Cardiac ventricle fibroblast (primary cell): ENCODE results near the gene WSB2. TPM values are rescaled to one million over a fixed set of nuclear protein-coding genes. Genes with fewer than 3 reads are reported as not detected.

Experiments
- total RNA-seq: library from RNA; depleted of rRNA; stranded (reverse); fragments of >200 nt; gene quantifications from 2 replicates; pipeline ENCODE4 v1.2.3, GENCODE V29; 2015

The WSB2 gene
- 32.3 and 34.6 TPM in 2 replicates for total RNA-seq

GRCh38 chr12:118061011-118061872 lies at the start of gene WSB2:
Gene WSB2 (minus strand): TSS chr12:118061179. CDS start chr12:118061048, 131 bp downstream.

DNA sequence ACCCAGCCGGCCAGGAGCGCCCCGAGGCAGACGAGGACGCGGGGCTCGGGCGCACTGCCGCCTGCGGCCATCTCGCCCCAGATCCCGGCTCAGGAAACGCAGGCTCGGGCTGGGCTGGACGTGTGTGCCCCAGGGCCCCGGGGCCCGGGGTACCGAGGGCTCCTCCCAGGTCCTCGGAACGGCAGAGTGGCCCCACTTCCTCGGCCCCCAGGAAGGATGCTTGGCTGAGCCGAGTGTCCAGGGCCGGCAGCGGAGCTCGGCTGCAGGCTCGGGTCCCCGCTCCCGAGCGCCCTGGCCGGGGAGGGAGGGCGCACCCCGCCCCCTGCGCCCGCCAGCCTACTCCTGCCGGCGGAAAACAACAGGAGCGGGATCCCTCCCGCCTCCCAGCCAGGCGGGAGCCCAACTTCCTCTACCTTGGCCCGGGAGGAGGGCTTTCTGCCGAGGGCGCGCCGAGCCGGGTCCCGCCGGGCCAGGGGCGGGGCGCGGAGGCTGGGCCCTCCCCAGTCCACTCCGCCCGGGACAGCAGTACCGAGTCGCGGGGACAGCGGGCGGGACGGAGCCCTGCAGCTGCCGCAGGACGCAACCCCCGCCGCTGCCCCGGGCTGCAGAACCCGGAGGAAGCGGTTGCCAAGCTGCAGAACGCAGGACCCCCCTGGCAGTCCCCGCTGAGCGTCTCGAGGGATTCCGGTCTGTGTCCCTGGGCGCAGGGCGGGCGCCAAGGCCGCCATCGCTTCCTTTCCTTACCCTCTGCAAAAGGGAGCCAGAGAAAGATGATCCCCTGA lies 42.8 kb upstream of the WSB2 start, which contains the start of gene VSIG10:
TSS of gene VSIG10 (minus strand) at position 411 of the 782 bp plus-strand sequence. CDS start at position 71, 340 bp downstream.

DNA sequence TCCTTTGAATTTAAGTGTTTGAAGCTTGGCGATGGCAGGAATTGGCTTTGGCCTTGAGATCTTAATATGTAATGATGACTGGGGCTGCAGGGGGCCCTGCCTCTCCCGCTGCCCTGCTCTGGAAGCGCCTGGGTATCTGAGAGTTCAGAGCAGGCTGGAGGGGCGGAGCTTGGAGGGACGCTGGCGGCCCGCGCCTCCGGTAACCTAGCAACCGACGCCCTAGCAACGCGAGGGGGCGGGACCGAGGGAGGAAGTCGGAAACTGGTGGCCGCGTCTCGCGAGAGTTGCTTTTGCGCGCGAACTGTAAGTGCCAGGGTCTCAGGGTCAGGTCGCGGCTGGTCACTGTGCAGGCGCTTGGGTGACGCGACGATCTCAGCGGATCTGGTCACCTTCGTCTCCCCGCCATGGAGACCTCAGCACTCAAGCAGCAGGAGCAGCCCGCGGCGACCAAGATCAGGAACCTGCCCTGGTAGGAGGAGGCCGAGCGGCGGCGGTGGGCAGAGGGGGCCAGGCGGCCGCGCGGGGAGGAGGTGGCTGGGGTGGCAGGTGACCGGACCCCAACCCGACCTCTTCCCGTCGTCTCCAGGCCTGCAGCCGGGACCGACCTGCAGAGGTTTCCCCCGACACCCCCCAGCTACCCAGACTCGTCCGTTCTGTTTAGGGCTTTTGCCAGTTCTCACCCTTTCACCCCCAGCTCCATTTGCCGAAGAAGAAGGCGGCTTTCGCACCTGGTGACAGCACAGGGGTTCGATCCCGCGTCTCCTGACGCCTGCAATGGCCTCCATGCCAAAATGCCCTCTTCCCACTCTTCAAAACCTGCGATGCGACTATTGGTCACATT lies 44.3 kb downstream of the WSB2 start, which contains the start of gene RFC5:
TSS of gene RFC5 (plus strand) at position 280 of the 841 bp plus-strand sequence. CDS start at position 405, 125 bp downstream.

Other genes with a start within 250 kb of the WSB2 start
- gene KSR2, start 92.2 kb downstream of the WSB2 start, total RNA-seq: not detected in 2 replicates
- 2.9 and 6.3 TPM in 2 replicates for gene RFC5, start 44.5 kb downstream of the WSB2 start, total RNA-seq
- gene VSIG10, start 42.8 kb upstream of the WSB2 start, total RNA-seq: 6.2 and 11.9 TPM in 2 replicates
- gene PEBP1, start 74.9 kb upstream of the WSB2 start, total RNA-seq: 196 and 228 TPM in 2 replicates